Spleen (tissue), 7 donors: Measurements from ENCODE around the gene GPR84.

Source experiments
- CTCF ChIP-seq, 11 experiments: fragments of 200-600 bp in 7 of 11; fragments of 450-650 bp in 4 of 11; sonication (generic) in 4 of 11; IDR thresholded peaks in 8 of 11; conservative IDR thresholded peaks in 3 of 11; 1 replicate in 7 of 11; 2 replicates in 4 of 11; pipeline versions ENCODE4 v1.4.0 to v1.8.0; 2016 to 2021; ENCODE audit warnings: antibody characterized with exemption in 11 of 11, inconsistent platforms in 4 of 11, mild to moderate bottlenecking in 1 of 11
- POLR2A ChIP-seq, 3 donors: fragments of 450-650 bp; IDR thresholded peaks; one replicate each; pipeline ENCODE4 v1.5.1; 2017; ENCODE audit warnings: antibody characterized with exemption in 3 of 3, mild to moderate bottlenecking in 1 of 3
- donor health status: DM: no; HTN: no; CAD: no; lungs with moderate emphysema.
- donor health status: DM: no; HTN: no; CAD: no.
- donor health status: DM: no; HTN: no; CAD: no.

- no peak for TF ChIP-seq CTCF (IDR thresholded peaks at IDR 0.05 in 8 of 11, conservative IDR thresholded peaks at IDR 0.05 in 3 of 11)
- no peak for TF ChIP-seq POLR2A (IDR thresholded peaks at IDR 0.05)
These were observed at the start of gene GPR84 for GRCh38 chr12:54364413-54364812.
